H9 (cell line): ENCODE data around the gene HCRTR1. TPM values are rescaled to one million over a fixed set of nuclear protein-coding genes. Genes with fewer than 3 reads are reported as not detected.

ENCODE experiments used
- DNase-seq: peaks from one replicate; pipeline ENCODE4 v3.0.0-alpha.2; 2017
- H2AFZ ChIP-seq: one replicate; pipeline ENCODE4 v1.6.1; 2013; ENCODE audit warnings: mild to moderate bottlenecking, low read length, control low read depth, moderate library complexity
- H2AK5ac ChIP-seq: 2 replicates; pipeline ENCODE4 v1.6.1; 2013; ENCODE audit warnings: low read length, control low read depth, mixed read lengths; ENCODE audit not compliant: insufficient read length
- H2BK120ac ChIP-seq: one replicate; pipeline ENCODE4 v1.6.1; 2013; ENCODE audit warnings: low read depth, mild to moderate bottlenecking, low read length, control low read depth, inconsistent platforms; ENCODE audit not compliant: poor library complexity, severe bottlenecking
- H2BK12ac ChIP-seq: 2 replicates; pipeline ENCODE4 v1.6.1; 2013; ENCODE audit warnings: low read length, control low read depth, mixed read lengths, low read depth; ENCODE audit not compliant: insufficient read length
- H2BK15ac ChIP-seq: 2 replicates; pipeline ENCODE4 v1.6.1; 2013; ENCODE audit warnings: low read depth, low read length, control low read depth
- H2BK20ac ChIP-seq: one replicate; pipeline ENCODE4 v1.6.1; 2013; ENCODE audit warnings: low read depth, mild to moderate bottlenecking, low read length, control low read depth, inconsistent platforms; ENCODE audit not compliant: poor library complexity, severe bottlenecking
- H2BK5ac ChIP-seq: 2 replicates; pipeline ENCODE4 v1.6.1; 2013; ENCODE audit warnings: low read length, control low read depth, mixed read lengths; ENCODE audit not compliant: insufficient read length
- H3K14ac ChIP-seq: 2 replicates; pipeline ENCODE4 v1.6.1; 2013; ENCODE audit warnings: low read length, control low read depth; ENCODE audit not compliant: insufficient read depth
- H3K18ac ChIP-seq: 2 replicates; pipeline ENCODE4 v1.6.1; 2013; ENCODE audit warnings: low read depth, mild to moderate bottlenecking, mixed read lengths, low read length, control low read depth; ENCODE audit not compliant: insufficient read length
- H3K23ac ChIP-seq: 2 replicates; pipeline ENCODE4 v1.6.1; 2013; ENCODE audit warnings: low read length, control low read depth, mixed read lengths, low read depth; ENCODE audit not compliant: insufficient read length
- H3K23me2 ChIP-seq: 2 replicates; pipeline ENCODE4 v1.6.1; 2013; ENCODE audit warnings: low read depth, mild to moderate bottlenecking, mixed read lengths, low read length, control low read depth; ENCODE audit not compliant: insufficient read length, poor library complexity, severe bottlenecking
- H3K27ac ChIP-seq: 2 replicates; pipeline ENCODE4 v1.5.1; 2013; ENCODE audit warnings: low read length, control low read depth, mixed read lengths, low read depth; ENCODE audit not compliant: insufficient read length
- H3K27me3 ChIP-seq: 2 replicates; pipeline ENCODE4 v1.6.1; 2013; ENCODE audit warnings: low read length, control low read depth, inconsistent platforms; ENCODE audit not compliant: insufficient read depth
- H3K4ac ChIP-seq: 2 replicates; pipeline ENCODE4 v1.6.1; 2013; ENCODE audit warnings: low read depth, mild to moderate bottlenecking, control low read depth, inconsistent platforms, low read length, moderate library complexity
- H3K4me1 ChIP-seq: 2 replicates; pipeline ENCODE4 v1.6.1; 2013; ENCODE audit warnings: low read length, control low read depth, inconsistent platforms; ENCODE audit not compliant: insufficient read depth
- H3K4me2 ChIP-seq: 2 replicates; pipeline ENCODE4 v1.6.1; 2013; ENCODE audit warnings: low read length, control low read depth, mixed read lengths; ENCODE audit not compliant: insufficient read length, insufficient read depth
- H3K56ac ChIP-seq: 2 replicates; pipeline ENCODE4 v1.6.1; 2013; ENCODE audit warnings: low read depth, mild to moderate bottlenecking, mixed read lengths, low read length, control low read depth; ENCODE audit not compliant: insufficient read length
- H3K79me1 ChIP-seq: 2 replicates; pipeline ENCODE4 v1.6.1; 2013; ENCODE audit warnings: low read depth, mild to moderate bottlenecking, moderate library complexity, low read length, control low read depth, inconsistent platforms; ENCODE audit not compliant: insufficient read depth, poor library complexity, severe bottlenecking
- H3K79me2 ChIP-seq: 2 replicates; pipeline ENCODE4 v1.6.1; 2013; ENCODE audit warnings: low read length, control low read depth, inconsistent platforms; ENCODE audit not compliant: insufficient read depth
- H3K9ac ChIP-seq: 2 replicates; pipeline ENCODE4 v1.6.1; 2013; ENCODE audit warnings: low read length, control low read depth, mixed read lengths; ENCODE audit not compliant: insufficient read length; ENCODE audit errors: extremely low read depth
- H3K9me3 ChIP-seq: one replicate; pipeline ENCODE4 v1.6.1; 2013; ENCODE audit warnings: low read depth, low read length, inconsistent platforms; ENCODE audit not compliant: control insufficient read depth
- H3T11ph ChIP-seq: one replicate; pipeline ENCODE4 v1.6.1; 2013; ENCODE audit warnings: mild to moderate bottlenecking, low read length, control low read depth, inconsistent platforms
- H4K20me1 ChIP-seq: one replicate; pipeline ENCODE4 v1.6.1; 2013; ENCODE audit not compliant: control insufficient read depth, insufficient read length, insufficient read depth
- H4K5ac ChIP-seq: 2 replicates; pipeline ENCODE4 v1.6.1; 2013; ENCODE audit warnings: low read depth, mild to moderate bottlenecking, mixed read lengths, low read length, control low read depth; ENCODE audit not compliant: insufficient read length
- H4K8ac ChIP-seq: replicated peaks from 2 replicates; pipeline ENCODE4 v1.6.1; 2013; ENCODE audit warnings: low read length, control low read depth, mixed read lengths, low read depth; ENCODE audit not compliant: insufficient read length
- H4K91ac ChIP-seq: 2 replicates; pipeline ENCODE4 v1.6.1; 2013; ENCODE audit warnings: low read depth, mild to moderate bottlenecking, moderate library complexity, mixed read lengths, low read length, control low read depth; ENCODE audit not compliant: insufficient read length
- H3K27ac Mint-ChIP-seq, 3 experiments: 2 replicates in 2 of 3; 3 replicates in 1 of 3; pipeline ENCODE4 v1.8.0; 2020 to 2021; ENCODE audit warnings: mixed read lengths in 3 of 3, mild to moderate bottlenecking in 1 of 3, moderate library complexity in 1 of 3
- H3K27me3 Mint-ChIP-seq: 2 replicates; pipeline ENCODE4 v1.8.0; 2021; ENCODE audit warnings: low read depth, mild to moderate bottlenecking, moderate library complexity, mixed read lengths
- H3K36me3 Mint-ChIP-seq, 3 experiments: 2 replicates in 2 of 3; 3 replicates in 1 of 3; pipeline ENCODE4 v1.8.0; 2020 to 2021; ENCODE audit warnings: low read depth in 3 of 3, mixed read lengths in 3 of 3; ENCODE audit not compliant: insufficient read depth in 1 of 3
- H3K4me1 Mint-ChIP-seq, 2 experiments: 2 replicates each; pipeline ENCODE4 v1.8.0; 2020; ENCODE audit warnings: mixed read lengths in 2 of 2
- H3K4me3 Mint-ChIP-seq, 2 experiments: 2 replicates in 1 of 2; 3 replicates in 1 of 2; pipeline ENCODE4 v1.8.0; 2020 to 2021; ENCODE audit warnings: mild to moderate bottlenecking in 2 of 2, mixed read lengths in 2 of 2, moderate library complexity in 1 of 2
- H3K9me3 Mint-ChIP-seq, 2 experiments: 2 replicates in 1 of 2; 3 replicates in 1 of 2; pipeline ENCODE4 v1.8.0; 2020; ENCODE audit warnings: mild to moderate bottlenecking in 2 of 2, mixed read lengths in 2 of 2, moderate library complexity in 1 of 2
- WGBS: extraction: QIAGEN DNeasy Blood & Tissue Kit; methylation state at CpG from one replicate; pipeline ENCODE4 v1.1.7; 2013; ENCODE audit warnings: missing lambda C conversion rate, low lambda C conversion rate, mixed read lengths; ENCODE audit not compliant: insufficient read length; ENCODE audit errors: extremely low coverage; 5-methylcytosine and 5-hydroxymethylcytosine counted together
- total RNA-seq: library from RNA; stranded (reverse); gene quantifications from 2 replicates; pipeline ENCODE4 v1.2.1, GENCODE V29; 2021
- TF ChIP-seq, protein P1 (sequence below): fragments of 200-600 bp; sonication (generic); conservative IDR thresholded peaks from 3 replicates; pipeline ENCODE4 v1.8.0; 2021; ENCODE audit warnings: antibody characterized with exemption, mild to moderate bottlenecking

The HCRTR1 gene
- total RNA-seq, 1 experiment from 2014 or later: not detected

DNA sequence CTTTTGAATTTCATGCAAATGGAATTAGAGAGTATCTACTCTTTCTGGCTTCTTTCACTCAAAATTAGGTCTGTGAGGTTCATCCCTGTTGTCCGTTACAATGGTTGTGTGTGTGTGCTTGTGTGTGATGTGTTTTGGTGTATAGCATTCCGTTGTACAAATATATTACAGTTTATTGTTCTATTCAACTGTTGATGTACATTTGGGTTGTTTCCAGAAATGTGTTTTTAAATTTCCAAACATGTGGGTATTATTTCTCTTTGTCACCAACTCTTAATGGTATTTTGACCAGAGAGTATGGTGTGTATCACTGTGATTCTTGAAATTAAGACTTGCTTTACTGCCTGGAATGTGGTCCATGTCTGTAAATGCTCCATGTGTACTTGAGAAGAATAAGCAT lies 16.8 kb upstream of the HCRTR1 start:
- Histone ChIP-seq H2BK120ac (no peak overlapping the region), H3K9me3 (no peaks in the 10 kb centered on the region), H3K79me1 (no peaks in the 10 kb centered on the region), H3K23me2 (no peaks in the 10 kb centered on the region), H3T11ph (no peak overlapping the region), H2AK5ac (no peak overlapping the region), H3K56ac (no peak overlapping the region), H3K4ac (no peak overlapping the region), H4K91ac (no peak overlapping the region), H4K5ac (no peak overlapping the region), H4K20me1 (no peaks in the 10 kb centered on the region), H3K14ac (no peak overlapping the region), H3K18ac (no peak overlapping the region), H2BK12ac (no peak overlapping the region), H4K8ac (no peak overlapping the region), H2BK20ac (no peak overlapping the region), H2BK5ac (no peak overlapping the region), H3K4me1 (no peaks in the 10 kb centered on the region), H3K9ac (no peak overlapping the region), H3K4me2 (no peak overlapping the region), H3K23ac (no peak overlapping the region), H3K27me3 (no peaks in the 10 kb centered on the region), H2BK15ac (no peak overlapping the region), H2AFZ (no peak overlapping the region), H3K79me2 (no peaks in the 10 kb centered on the region), H3K27ac (no peak overlapping the region)
- no peak overlapping the region for H3K27ac Mint-ChIP-seq
- peaks cover 9% of the 10 kb centered on the region for H3K27me3 Mint-ChIP-seq
- H3K36me3 Mint-ChIP-seq: no peaks in the 10 kb centered on the region
- H3K4me1 Mint-ChIP-seq: no peaks in the 10 kb centered on the region
- TF ChIP-seq, protein P1, sequence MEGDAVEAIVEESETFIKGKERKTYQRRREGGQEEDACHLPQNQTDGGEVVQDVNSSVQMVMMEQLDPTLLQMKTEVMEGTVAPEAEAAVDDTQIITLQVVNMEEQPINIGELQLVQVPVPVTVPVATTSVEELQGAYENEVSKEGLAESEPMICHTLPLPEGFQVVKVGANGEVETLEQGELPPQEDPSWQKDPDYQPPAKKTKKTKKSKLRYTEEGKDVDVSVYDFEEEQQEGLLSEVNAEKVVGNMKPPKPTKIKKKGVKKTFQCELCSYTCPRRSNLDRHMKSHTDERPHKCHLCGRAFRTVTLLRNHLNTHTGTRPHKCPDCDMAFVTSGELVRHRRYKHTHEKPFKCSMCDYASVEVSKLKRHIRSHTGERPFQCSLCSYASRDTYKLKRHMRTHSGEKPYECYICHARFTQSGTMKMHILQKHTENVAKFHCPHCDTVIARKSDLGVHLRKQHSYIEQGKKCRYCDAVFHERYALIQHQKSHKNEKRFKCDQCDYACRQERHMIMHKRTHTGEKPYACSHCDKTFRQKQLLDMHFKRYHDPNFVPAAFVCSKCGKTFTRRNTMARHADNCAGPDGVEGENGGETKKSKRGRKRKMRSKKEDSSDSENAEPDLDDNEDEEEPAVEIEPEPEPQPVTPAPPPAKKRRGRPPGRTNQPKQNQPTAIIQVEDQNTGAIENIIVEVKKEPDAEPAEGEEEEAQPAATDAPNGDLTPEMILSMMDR: no peak
- H3K4me3 Mint-ChIP-seq: no peak overlapping the region
- H3K9me3 Mint-ChIP-seq: no peaks in the 10 kb centered on the region
- DNase-seq: no peak
- WGBS: no CpG with 5 or more reads among the region's 2 CpGs
